NCI-H524 (cell line): ENCODE results near the gene SMOC2.
"Not testable (repeated sequence)": the region's sequence is repeated elsewhere in the genome, so short reads cannot be mapped to it uniquely, and the experiment has no call there.

Source experiments
- DNase-seq, 2 experiments: peaks; one replicate each; lab custom pipeline; 2025; lab: John Stamatoyannopoulos, UW

The SMOC2 gene

GRCh38 chr6:168601111-168601510, 160.1 kb downstream of the SMOC2 start:
- DNase-seq: no peak

GRCh38 chr6:168601546-168601945, 160.6 kb downstream of the SMOC2 start:
- peak in 1 of 2 experiments; percentile 27 for DNase-seq

- no peak for DNase-seq
Measured at GRCh38 chr6:168602576-168602975, 161.6 kb downstream of the SMOC2 start.

GRCh38 chr6:168603234-168603633, 162.2 kb downstream of the SMOC2 start:
- peak; percentile 85 to 95 for DNase-seq

- no peak for DNase-seq
Measured at GRCh38 chr6:168605964-168606363, 165.0 kb downstream of the SMOC2 start.

- no peak for DNase-seq
Measured at GRCh38 chr6:168606722-168607121, 165.7 kb downstream of the SMOC2 start.

- peak; percentile 83 to 91 for DNase-seq
Measured at GRCh38 chr6:168607272-168608112, 166.5 kb downstream of the SMOC2 start.

GRCh38 chr6:168608113-168608400, 167.1 kb downstream of the SMOC2 start:
- DNase-seq: no peak

GRCh38 chr6:168609026-168609685, 168.2 kb downstream of the SMOC2 start:
- no peak for DNase-seq

GRCh38 chr6:168609914-168610490, 169.0 kb downstream of the SMOC2 start:
- no peak for DNase-seq

GRCh38 chr6:168610966-168611365, 170.0 kb downstream of the SMOC2 start:
- not testable (repeated sequence) for DNase-seq

GRCh38 chr6:168611691-168612090, 170.7 kb downstream of the SMOC2 start:
- no peak for DNase-seq

GRCh38 chr6:168612586-168612985, 171.6 kb downstream of the SMOC2 start:
- DNase-seq: no peak

GRCh38 chr6:168615837-168616236, 174.9 kb downstream of the SMOC2 start:
- DNase-seq: no peak

- no peak for DNase-seq
Measured at GRCh38 chr6:168616816-168617765, 176.1 kb downstream of the SMOC2 start.

GRCh38 chr6:168618546-168619315, 177.7 kb downstream of the SMOC2 start:
- no peak for DNase-seq

GRCh38 chr6:168619560-168620314, 178.8 kb downstream of the SMOC2 start:
- no peak for DNase-seq

GRCh38 chr6:168620578-168620977, 179.6 kb downstream of the SMOC2 start:
- DNase-seq: peak in 1 of 2 experiments; percentile 39

GRCh38 chr6:168623736-168624135, 182.8 kb downstream of the SMOC2 start:
- DNase-seq: no peak

- no peak for DNase-seq
Measured at GRCh38 chr6:168624540-168624939, 183.6 kb downstream of the SMOC2 start.

- DNase-seq: no peak
Measured at GRCh38 chr6:168624948-168625347, 184.0 kb downstream of the SMOC2 start.
